T-helper 17 cell (primary cell): Measurements from ENCODE around the gene DMBX1. TPM values are rescaled to one million over a fixed set of nuclear protein-coding genes. Genes with fewer than 3 reads are reported as not detected.

Experiments
- ATAC-seq: fragments of 150-1000 bp; cut with Tn5 transposase; 2 replicates; pipeline ENCODE4 v1.10.0; 2021; ENCODE audit warnings: mild to moderate bottlenecking, moderate library complexity
- DNase-seq, 3 donors: peaks; one replicate each; pipeline versions ENCODE4 v3.0.0 to v3.0.0-alpha.2; 2020 to 2021
- H3K9me3 ChIP-seq: one replicate; pipeline ENCODE4 v1.7.0; 2013; ENCODE audit warnings: low read length, mild to moderate bottlenecking; ENCODE audit not compliant: control insufficient read depth, poor library complexity, severe bottlenecking
- H3K27ac Mint-ChIP-seq: one replicate; pipeline ENCODE4 v1.8.0; 2022; ENCODE audit warnings: mild to moderate bottlenecking, moderate library complexity, mixed read lengths
- H3K27me3 Mint-ChIP-seq: one replicate; pipeline ENCODE4 v1.8.0; 2022; ENCODE audit warnings: mixed read lengths
- H3K36me3 Mint-ChIP-seq: one replicate; pipeline ENCODE4 v1.8.0; 2022; ENCODE audit warnings: low read depth, mixed read lengths
- H3K4me1 Mint-ChIP-seq: one replicate; pipeline ENCODE4 v1.8.0; 2022; ENCODE audit warnings: mild to moderate bottlenecking, mixed read lengths
- H3K4me3 Mint-ChIP-seq: one replicate; pipeline ENCODE4 v1.8.0; 2022; ENCODE audit warnings: mild to moderate bottlenecking, moderate library complexity, mixed read lengths
- total RNA-seq, 4 donors: library from RNA in 2 of 4; stranded (reverse) in 2 of 4; gene quantifications; one replicate each; pipeline ENCODE4 v1.2.3 and lab custom pipeline; 2022 to 2026

The DMBX1 gene
- total RNA-seq, 2 donors from 2014 or later, result not detected

- ATAC-seq (no peak), DNase-seq (no peak)
- H3K27me3 Mint-ChIP-seq, result peaks cover 73% of the 10 kb centered on the region
- H3K4me3 Mint-ChIP-seq, result peak overlapping the region; percentile 80
- H3K4me1 Mint-ChIP-seq, result peaks cover 23% of the 10 kb centered on the region
- H3K36me3 Mint-ChIP-seq, result peaks cover 5% of the 10 kb centered on the region
- no peaks in the 10 kb centered on the region for H3K9me3 ChIP-seq
- no peak overlapping the region for H3K27ac Mint-ChIP-seq
Observed at GRCh38 chr1:46465981-46466476, 23.6 kb upstream of the DMBX1 start.

- Mint-ChIP-seq H3K36me3 (peaks cover 5% of the 10 kb centered on the region), H3K27ac (no peak overlapping the region), H3K4me1 (peaks cover 20% of the 10 kb centered on the region), H3K27me3 (peaks cover 72% of the 10 kb centered on the region), H3K4me3 (peak overlapping the region; percentile 80)
- peak; percentile 42 for ATAC-seq
- H3K9me3 ChIP-seq, result no peaks in the 10 kb centered on the region
- DNase-seq, result no peak
Observed at GRCh38 chr1:46466477-46467182, 23.0 kb upstream of the DMBX1 start.

- ATAC-seq (no peak), DNase-seq (no peak)
- peaks cover 67% of the 10 kb centered on the region for H3K27me3 Mint-ChIP-seq
- H3K4me1 Mint-ChIP-seq, result peaks cover 17% of the 10 kb centered on the region
- no peak overlapping the region for H3K27ac Mint-ChIP-seq
- no peaks in the 10 kb centered on the region for H3K9me3 ChIP-seq
- peak overlapping the region; percentile 80 for H3K4me3 Mint-ChIP-seq
- H3K36me3 Mint-ChIP-seq, result peaks cover 5% of the 10 kb centered on the region
Observed at GRCh38 chr1:46467183-46467504, 22.5 kb upstream of the DMBX1 start.

- Mint-ChIP-seq H3K27me3 (peaks cover 72% of the 10 kb centered on the region), H3K36me3 (peaks cover 2% of the 10 kb centered on the region)
Observed at GRCh38 chr1:46469881-46470280, 19.8 kb upstream of the DMBX1 start.

GRCh38 chr1:46471848-46472492 lies 17.7 kb upstream of the DMBX1 start:
- H3K4me3 Mint-ChIP-seq, result no peak overlapping the region
- ATAC-seq (no peak), DNase-seq (no peak)
- peaks cover 75% of the 10 kb centered on the region for H3K27me3 Mint-ChIP-seq
- H3K9me3 ChIP-seq, result no peaks in the 10 kb centered on the region
- H3K4me1 Mint-ChIP-seq, result peaks cover 13% of the 10 kb centered on the region
- H3K36me3 Mint-ChIP-seq, result peaks cover 2% of the 10 kb centered on the region
- no peak overlapping the region for H3K27ac Mint-ChIP-seq

More at GRCh38 chr1:46469881-46470280, 19.8 kb upstream of the DMBX1 start:
- ATAC-seq (no peak), DNase-seq (no peak)
- H3K4me3 Mint-ChIP-seq, result no peak overlapping the region
- peaks cover 19% of the 10 kb centered on the region for H3K4me1 Mint-ChIP-seq
- no peak overlapping the region for H3K27ac Mint-ChIP-seq
- H3K9me3 ChIP-seq, result no peaks in the 10 kb centered on the region

GRCh38 chr1:46472498-46473181 lies 17.0 kb upstream of the DMBX1 start:
- DNase-seq (no peak), ATAC-seq (no peak)
- Mint-ChIP-seq H3K27ac (no peak overlapping the region), H3K4me1 (peaks cover 9% of the 10 kb centered on the region), H3K27me3 (peaks cover 74% of the 10 kb centered on the region), H3K4me3 (peak overlapping the region; percentile 19), H3K36me3 (peaks cover 2% of the 10 kb centered on the region)
- no peaks in the 10 kb centered on the region for H3K9me3 ChIP-seq

- no peaks in the 10 kb centered on the region for H3K9me3 ChIP-seq
- no peak for DNase-seq
- peaks cover 2% of the 10 kb centered on the region for H3K36me3 Mint-ChIP-seq
- peaks cover 9% of the 10 kb centered on the region for H3K4me1 Mint-ChIP-seq
- no peak overlapping the region for H3K4me3 Mint-ChIP-seq
- no peak for ATAC-seq
- H3K27me3 Mint-ChIP-seq, result peaks cover 66% of the 10 kb centered on the region
- no peak overlapping the region for H3K27ac Mint-ChIP-seq
Observed at GRCh38 chr1:46473991-46474390, 15.6 kb upstream of the DMBX1 start.

- Mint-ChIP-seq H3K27ac (no peak overlapping the region), H3K4me1 (peaks cover 9% of the 10 kb centered on the region), H3K27me3 (peaks cover 66% of the 10 kb centered on the region), H3K36me3 (peaks cover 2% of the 10 kb centered on the region), H3K4me3 (no peak overlapping the region)
- ATAC-seq, result no peak
- DNase-seq, result no peak
- no peaks in the 10 kb centered on the region for H3K9me3 ChIP-seq
Observed at GRCh38 chr1:46474570-46474969, 15.1 kb upstream of the DMBX1 start.

GRCh38 chr1:46476673-46477072 lies 13.0 kb upstream of the DMBX1 start:
- Mint-ChIP-seq H3K27me3 (peaks cover 51% of the 10 kb centered on the region), H3K4me1 (peaks cover 6% of the 10 kb centered on the region), H3K36me3 (peaks cover 2% of the 10 kb centered on the region), H3K4me3 (no peak overlapping the region), H3K27ac (no peak overlapping the region)
- no peak for ATAC-seq
- no peaks in the 10 kb centered on the region for H3K9me3 ChIP-seq
- DNase-seq, result no peak

GRCh38 chr1:46477153-46477929 lies 12.3 kb upstream of the DMBX1 start:
- H3K4me1 Mint-ChIP-seq, result peaks cover 6% of the 10 kb centered on the region
- no peaks in the 10 kb centered on the region for H3K9me3 ChIP-seq
- no peak overlapping the region for H3K4me3 Mint-ChIP-seq
- H3K27ac Mint-ChIP-seq, result peak overlapping the region; percentile 47
- ATAC-seq, result peak; percentile 96
- H3K27me3 Mint-ChIP-seq, result peaks cover 58% of the 10 kb centered on the region
- DNase-seq, result peak; percentile 53 to 74 (median 55)
- peaks cover 2% of the 10 kb centered on the region for H3K36me3 Mint-ChIP-seq

- peaks cover 2% of the 10 kb centered on the region for H3K4me1 Mint-ChIP-seq
- H3K9me3 ChIP-seq, result no peaks in the 10 kb centered on the region
- peaks cover 4% of the 10 kb centered on the region for H3K36me3 Mint-ChIP-seq
- ATAC-seq (no peak), DNase-seq (no peak)
- peaks cover 60% of the 10 kb centered on the region for H3K27me3 Mint-ChIP-seq
- no peak overlapping the region for H3K27ac Mint-ChIP-seq
- no peak overlapping the region for H3K4me3 Mint-ChIP-seq
Observed at GRCh38 chr1:46478721-46479485, 10.7 kb upstream of the DMBX1 start.

GRCh38 chr1:46479744-46480350 lies 9.8 kb upstream of the DMBX1 start:
- Mint-ChIP-seq H3K27me3 (peaks cover 60% of the 10 kb centered on the region), H3K4me1 (no peaks in the 10 kb centered on the region)

More at GRCh38 chr1:46479744-46480350, 9.8 kb upstream of the DMBX1 start:
- Mint-ChIP-seq H3K36me3 (peaks cover 4% of the 10 kb centered on the region), H3K4me3 (no peak overlapping the region), H3K27ac (no peak overlapping the region)
- no peaks in the 10 kb centered on the region for H3K9me3 ChIP-seq
- DNase-seq, result no peak
- no peak for ATAC-seq
